22Rv1 (cell line): Measurements from ENCODE around the gene THEMIS.

Source experiments
- ZFX ChIP-seq: fragments of 450-650 bp; IDR thresholded peaks from 2 replicates; pipeline ENCODE4 v1.6.1; 2017; ENCODE audit warnings: antibody characterized with exemption, borderline replicate concordance
- TF ChIP-seq, protein P1 (sequence below): fragments of 450-650 bp; IDR thresholded peaks from 2 replicates; pipeline ENCODE4 v1.5.1; 2017; ENCODE audit warnings: mild to moderate bottlenecking

DNA sequence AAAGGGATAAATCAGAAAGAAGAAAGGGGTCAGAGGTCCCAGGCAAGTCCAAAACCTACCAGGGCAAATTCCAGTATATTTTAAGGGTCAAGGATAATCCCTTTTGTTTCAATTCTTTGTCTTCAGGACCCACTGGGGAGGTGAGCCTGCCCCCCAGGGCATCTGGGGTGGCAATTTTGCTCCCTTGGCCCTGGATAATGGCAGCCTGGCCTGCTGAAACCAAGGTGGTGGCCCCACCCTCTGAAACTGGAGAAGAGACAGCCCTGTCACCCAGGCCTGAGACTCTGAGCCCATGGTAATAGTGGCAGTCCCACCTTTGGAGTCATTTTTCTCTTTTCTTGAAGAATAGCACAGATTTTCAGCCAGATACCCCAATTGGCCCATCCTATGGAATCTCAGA lies 205.8 kb downstream of the THEMIS start:
- TF ChIP-seq, protein P1, sequence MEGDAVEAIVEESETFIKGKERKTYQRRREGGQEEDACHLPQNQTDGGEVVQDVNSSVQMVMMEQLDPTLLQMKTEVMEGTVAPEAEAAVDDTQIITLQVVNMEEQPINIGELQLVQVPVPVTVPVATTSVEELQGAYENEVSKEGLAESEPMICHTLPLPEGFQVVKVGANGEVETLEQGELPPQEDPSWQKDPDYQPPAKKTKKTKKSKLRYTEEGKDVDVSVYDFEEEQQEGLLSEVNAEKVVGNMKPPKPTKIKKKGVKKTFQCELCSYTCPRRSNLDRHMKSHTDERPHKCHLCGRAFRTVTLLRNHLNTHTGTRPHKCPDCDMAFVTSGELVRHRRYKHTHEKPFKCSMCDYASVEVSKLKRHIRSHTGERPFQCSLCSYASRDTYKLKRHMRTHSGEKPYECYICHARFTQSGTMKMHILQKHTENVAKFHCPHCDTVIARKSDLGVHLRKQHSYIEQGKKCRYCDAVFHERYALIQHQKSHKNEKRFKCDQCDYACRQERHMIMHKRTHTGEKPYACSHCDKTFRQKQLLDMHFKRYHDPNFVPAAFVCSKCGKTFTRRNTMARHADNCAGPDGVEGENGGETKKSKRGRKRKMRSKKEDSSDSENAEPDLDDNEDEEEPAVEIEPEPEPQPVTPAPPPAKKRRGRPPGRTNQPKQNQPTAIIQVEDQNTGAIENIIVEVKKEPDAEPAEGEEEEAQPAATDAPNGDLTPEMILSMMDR: no peak
- TF ChIP-seq ZFX: no peak
